ENCODE data around the gene GTF2H4. TPM values are rescaled to one million over a fixed set of nuclear protein-coding genes. Genes with fewer than 3 reads are reported as not detected.
"Not testable (repeated sequence)": the region's sequence is repeated elsewhere in the genome, so short reads cannot be mapped to it uniquely, and the experiment has no call there.

Gene GTF2H4
- total RNA-seq (ENCODE audit: insufficient read depth, low replicate concordance), result 1.4 TPM

DNA sequence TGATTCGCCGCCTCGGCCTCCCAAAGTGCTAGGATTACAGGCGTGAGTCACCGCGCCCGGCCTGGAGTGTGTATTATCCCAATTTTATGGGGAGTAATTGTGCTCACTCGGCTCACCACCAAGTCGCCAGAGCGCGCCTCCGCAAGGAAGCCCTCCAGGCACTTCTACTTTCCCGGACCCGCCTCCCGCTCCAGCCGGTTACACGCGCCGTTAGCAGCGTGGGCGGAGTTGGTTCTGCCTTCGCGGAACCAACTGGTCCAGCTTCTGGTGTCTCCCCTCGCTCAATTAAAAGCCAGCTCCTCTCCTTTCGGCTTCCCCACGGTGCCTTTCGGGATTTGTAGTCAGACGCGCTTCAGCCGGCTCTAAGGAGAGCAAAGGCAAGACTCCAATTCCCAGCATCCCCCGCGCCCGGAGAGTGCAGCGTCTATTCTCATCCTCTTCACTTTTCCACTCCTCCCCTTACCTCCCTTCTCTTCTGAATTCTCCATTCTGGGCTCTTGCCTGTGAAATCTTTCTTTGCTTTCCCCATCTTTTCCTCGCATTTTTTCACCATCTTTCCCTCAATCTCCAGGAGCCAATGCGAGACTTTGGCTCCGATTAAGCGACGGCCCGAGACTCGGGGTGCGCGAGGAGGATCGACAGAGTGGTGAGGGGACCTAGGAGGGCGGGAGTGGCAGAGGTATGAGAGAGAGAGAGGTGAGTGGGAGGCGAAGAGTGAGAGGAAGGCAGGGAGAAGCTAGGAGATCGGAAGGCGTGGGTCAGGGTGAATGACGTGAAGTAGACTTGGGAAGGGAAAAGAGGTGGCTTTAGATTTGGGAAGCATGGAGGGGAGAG, at the start of gene GTF2H4:
GTF2H4 (plus strand) TSS at position 450 of the 834 bp plus-strand sequence.
- DNase-seq (ENCODE audit: low spot score), result peak; percentile 100

- not testable (repeated sequence) for DNase-seq (ENCODE audit: low spot score)
These were observed 48.3 kb upstream of the GTF2H4 start for GRCh38 chr6:30859726-30860125.

- DNase-seq (ENCODE audit: low spot score), result no peak
These were observed 46.6 kb upstream of the GTF2H4 start for GRCh38 chr6:30861257-30862048.

DNA sequence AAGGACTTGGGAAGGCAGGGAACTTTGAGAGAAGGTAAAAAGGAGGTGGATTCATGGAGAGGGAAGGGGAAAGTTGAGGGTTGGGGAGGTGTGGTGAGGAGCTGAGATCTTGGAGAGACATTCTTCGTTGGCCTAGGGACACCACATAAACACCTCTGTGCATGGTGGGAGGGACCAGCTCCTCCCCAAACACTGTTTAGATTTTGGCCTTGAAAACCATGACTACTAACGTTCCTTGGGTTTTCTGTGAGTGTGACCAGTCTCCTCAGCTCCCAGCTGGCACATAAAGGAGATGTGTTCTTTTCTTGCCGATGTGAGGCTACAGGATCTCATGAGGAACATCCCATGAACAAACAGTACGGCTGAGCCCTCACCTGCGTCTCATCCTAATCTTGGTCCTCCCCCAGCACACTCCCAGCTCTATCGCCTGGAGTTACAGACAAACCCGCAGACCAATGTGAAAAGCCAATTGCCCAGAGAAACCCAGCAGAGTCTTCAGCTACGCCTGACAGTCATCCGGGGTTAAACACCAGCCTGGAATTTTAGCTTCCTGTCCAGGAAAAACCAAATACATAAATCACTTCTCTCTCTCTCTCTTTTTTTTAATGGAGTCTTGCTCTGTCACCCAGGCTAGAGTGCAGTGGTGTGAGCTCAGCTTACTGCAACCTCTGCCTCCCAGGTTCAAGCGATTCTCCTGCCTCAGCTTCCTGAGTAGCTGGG, 45.7 kb upstream of the GTF2H4 start:
- DNase-seq (ENCODE audit: low spot score), result no peak

- DNase-seq (ENCODE audit: low spot score), result no peak
These were observed 43.7 kb upstream of the GTF2H4 start for GRCh38 chr6:30864325-30864724.

DNA sequence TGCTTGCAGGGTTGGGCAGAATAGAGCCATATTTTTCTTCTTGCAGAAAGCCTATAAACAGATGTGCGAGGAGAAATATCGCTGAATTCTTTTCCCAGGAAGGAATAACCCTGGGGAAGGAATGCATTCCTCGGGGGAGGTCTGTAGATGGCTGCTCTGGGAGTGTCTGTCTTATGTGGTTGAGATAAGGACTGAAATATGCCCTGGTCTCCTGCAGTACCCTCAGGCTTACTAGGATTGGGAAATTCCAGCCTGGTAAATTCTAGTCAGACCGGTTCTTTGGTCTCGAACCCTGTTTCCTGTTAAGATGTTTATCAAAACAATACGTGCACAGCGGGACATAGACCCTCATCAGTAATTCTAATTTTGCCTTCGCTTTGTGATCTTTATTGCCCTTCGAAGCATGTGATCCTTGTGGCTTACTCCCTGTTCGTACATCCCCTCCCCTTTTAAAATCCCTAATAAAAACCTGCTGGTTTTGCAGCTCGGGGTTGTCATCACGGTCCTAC, 38.7 kb upstream of the GTF2H4 start:
- DNase-seq (ENCODE audit: low spot score), result not testable (repeated sequence)

GRCh38 chr6:30870546-30870945, 37.5 kb upstream of the GTF2H4 start:
- DNase-seq (ENCODE audit: low spot score), result no peak

DNA sequence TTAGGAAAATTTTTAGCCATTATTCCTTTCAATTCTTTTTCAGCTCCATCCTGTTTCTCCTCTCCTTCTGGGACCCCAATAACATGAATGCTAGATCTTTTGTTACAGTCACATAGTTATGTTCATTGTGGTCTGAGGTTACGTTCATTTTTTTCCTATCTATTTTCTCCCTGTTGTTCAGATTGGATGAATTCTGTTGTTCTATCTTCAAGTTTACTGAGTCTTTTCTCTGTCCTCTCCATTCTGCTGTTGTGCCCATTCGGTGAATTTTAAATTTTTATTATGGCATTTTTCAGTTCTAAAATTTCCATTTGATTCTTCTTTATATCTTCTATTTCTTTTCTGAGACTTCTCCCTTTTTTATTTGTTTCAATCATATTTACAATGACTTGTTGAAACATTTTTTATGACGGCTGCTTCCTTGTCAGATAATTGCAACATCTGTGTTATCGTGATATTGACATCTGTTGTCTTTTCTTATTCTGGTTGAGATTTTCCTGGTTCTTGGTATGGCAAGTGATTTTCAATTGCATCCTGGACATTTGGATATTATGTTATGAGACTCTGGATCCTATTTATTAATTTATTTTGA, 36.3 kb upstream of the GTF2H4 start:
- no peak for DNase-seq (ENCODE audit: low spot score)

- no peak for DNase-seq (ENCODE audit: low spot score)
These were observed 34.8 kb upstream of the GTF2H4 start for GRCh38 chr6:30873137-30873640.

DNA sequence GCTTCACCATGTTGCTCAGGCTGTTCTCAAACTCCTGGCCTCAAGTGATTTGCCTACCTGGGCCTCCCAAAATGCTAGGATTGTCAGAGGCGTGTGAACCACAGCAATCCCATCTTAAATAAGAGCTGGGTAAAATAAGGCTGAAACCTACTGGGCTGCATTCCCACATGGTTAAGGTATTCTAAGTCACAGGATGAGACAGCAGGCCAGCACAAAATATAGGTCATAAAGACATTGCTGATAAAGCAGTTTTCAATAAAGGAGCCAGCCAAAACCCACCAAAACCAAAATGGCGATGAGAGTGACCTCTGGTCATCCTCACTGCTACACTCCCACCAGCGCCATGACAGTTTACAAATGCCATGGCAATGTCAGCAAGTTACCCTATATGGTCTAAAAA, 34.2 kb upstream of the GTF2H4 start:
- DNase-seq (ENCODE audit: low spot score), result not testable (repeated sequence)

DNA sequence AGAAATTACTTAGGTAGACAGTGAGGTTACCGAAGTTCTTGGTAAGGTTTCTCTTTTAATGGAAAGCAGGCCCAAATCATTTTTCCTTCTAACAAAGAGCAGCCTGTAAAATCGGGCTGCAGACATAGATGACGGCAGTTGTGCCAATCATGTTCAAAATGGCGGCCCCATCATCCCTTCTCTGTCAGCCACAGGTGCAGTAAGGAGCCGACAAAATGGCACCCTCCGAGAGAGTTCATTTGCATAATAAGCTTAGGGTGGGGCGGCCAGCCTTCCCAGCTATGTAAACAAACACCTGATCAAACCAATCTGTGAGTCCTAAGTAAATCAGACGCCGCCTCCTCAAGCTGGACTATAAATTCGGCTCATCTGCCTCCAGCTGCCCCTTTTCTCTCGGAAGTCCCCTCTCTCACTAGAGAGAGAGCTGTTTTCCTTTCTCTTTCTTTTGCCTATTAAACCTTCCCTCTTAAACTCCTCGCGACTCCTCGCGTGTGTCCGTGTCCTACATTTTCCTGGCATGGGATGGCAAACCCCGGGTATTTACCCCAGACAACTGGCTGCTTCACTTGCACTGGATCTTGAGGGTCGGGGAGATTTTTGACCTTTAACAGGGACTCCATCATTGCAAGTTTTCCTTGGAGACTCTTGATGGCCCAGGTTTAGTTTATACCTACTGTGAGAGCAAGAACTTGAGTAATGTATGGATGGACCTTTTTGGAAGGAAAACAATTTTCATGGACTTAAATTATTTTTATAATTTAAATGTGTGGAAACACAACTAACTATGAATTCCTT, 32.6 kb upstream of the GTF2H4 start:
- no peak for DNase-seq (ENCODE audit: low spot score)

- peak; percentile 83 for DNase-seq (ENCODE audit: low spot score)
These were observed 31.8 kb upstream of the GTF2H4 start for GRCh38 chr6:30876039-30876730.

- DNase-seq (ENCODE audit: low spot score), result peak; percentile 97
These were observed 30.4 kb upstream of the GTF2H4 start for GRCh38 chr6:30877419-30878262.

DNA sequence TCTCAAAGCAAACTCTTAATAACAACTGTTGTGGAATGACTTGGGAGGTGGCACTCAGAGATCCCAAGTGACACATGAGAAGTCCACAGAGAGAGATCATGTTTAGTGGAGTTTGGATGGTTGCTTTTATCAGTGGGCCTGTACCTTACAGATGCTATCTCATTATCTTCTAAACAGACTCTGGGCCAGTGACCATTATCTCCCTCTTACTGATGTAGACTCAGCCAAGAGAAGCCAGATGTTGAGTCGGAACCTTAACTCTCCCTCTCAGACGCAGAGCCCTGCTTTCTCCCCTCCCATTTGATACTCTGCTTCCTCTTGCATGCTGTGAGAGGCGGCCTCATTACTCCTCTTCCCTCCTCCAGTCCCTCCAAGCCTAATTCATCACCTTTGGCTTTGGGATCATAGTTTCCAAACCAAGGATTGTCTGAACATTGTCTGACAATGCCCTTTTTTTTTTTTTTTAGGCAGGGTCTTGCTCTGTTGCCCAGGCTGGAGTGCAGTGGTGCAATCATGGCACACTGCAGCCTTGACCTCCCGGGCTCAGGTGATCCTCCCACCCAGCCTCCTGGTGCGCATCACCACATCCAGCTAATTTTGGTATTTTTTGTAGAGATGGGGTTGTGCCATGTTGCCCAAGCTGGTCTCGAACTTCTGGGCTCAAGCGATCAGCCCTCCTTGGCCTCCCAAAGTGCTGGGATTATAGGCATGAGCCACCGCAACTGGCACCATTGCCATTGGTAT, 28.2 kb upstream of the GTF2H4 start:
- DNase-seq (ENCODE audit: low spot score), result peak; percentile 69

DNA sequence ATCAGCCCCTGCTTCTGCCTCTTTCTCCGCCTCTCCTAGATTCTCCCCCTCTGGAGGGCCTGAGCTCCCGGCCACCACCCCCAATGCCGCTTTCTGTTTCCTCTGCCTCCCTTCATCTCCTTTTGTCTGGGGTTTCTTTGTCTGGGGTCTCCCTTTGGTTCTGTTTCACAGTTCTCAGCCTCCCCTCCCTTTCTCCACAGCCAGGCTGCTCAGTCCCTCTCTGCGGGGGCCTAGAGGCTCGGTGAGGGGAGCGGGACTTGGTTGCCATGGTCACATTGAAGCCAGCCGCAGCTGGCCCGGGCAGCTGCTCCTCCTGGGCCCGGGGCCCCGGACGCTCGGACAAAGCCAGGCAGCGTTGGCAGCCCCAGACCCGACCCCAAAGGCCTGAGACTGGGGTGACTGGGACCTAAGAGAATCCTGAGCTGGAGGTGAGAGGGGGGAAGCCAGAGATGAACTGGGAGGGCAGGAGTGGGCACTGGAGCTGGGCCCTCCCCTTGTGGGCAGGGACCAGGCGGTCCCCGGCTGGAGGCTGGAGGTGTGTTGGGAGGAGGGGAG, 27.2 kb upstream of the GTF2H4 start:
- peak; percentile 46 for DNase-seq (ENCODE audit: low spot score)

GRCh38 chr6:30881392-30882203, 26.4 kb upstream of the GTF2H4 start:
- peak; percentile 80 for DNase-seq (ENCODE audit: low spot score)

Data from umbilical cord (tissue), 2 donors.